Measurements from ENCODE around the gene TTLL10.

The TTLL10 gene, protein sequence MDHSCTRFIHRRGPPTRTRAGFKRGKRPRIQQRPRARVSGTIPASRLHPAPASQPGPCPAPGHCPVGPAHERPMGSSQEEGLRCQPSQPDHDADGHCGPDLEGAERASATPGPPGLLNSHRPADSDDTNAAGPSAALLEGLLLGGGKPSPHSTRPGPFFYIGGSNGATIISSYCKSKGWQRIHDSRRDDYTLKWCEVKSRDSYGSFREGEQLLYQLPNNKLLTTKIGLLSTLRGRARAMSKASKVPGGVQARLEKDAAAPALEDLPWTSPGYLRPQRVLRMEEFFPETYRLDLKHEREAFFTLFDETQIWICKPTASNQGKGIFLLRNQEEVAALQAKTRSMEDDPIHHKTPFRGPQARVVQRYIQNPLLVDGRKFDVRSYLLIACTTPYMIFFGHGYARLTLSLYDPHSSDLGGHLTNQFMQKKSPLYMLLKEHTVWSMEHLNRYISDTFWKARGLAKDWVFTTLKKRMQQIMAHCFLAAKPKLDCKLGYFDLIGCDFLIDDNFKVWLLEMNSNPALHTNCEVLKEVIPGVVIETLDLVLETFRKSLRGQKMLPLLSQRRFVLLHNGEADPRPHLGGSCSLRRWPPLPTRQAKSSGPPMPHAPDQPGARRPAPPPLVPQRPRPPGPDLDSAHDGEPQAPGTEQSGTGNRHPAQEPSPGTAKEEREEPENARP

DNA sequence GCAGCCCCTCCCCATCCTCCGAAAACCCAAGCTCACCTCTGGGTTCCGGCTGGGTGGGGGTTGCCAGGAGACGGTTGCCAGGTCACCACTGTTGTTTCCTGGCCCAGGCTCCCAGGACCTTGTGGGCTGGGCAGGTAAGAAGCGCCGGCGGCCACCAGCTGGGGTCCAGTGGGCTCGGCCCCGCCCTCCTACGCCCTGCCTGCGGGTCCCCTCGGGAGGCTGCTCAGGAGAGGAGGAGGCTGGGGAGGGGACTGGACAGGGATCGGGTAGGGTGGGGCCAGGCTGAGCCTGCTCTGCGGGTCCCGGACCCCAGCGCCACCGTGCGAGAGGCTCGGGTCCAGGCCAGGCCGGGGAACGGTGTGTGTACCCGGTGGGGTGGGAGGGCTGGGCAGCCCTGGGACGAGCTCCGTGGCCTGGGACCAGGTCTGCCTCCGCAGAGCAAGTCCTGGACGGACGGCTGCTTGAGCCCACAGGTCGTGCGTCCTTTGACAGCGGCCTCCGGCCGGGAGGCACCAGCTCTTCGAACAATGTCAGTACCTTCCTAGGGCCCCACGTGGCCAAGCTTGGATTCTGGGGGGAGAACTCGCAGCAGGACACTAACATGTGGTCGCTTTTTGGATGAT lies at the start of gene TTLL10:
Gene TTLL10, plus strand, starts transcription at position 88 of the 623 bp plus-strand sequence. CDS start 5,336 bp downstream, outside the sequence.
- DNase-seq = no peak

DNA sequence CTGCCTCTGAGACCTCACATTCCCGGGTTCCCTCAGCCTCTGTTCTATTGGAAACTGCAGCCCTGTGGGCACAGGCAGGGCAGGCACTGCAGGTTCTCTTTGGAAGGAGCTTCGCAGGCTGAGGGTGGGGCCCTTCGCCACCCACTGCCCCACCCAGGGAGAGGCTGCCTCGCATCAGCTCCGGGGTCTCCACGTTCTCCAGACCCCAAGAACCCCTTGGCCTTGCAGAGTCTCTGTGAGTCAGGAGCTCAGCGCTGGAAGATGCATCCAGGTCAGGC lies 49.2 kb upstream of the TTLL10 start:
- no peak for DNase-seq

DNA sequence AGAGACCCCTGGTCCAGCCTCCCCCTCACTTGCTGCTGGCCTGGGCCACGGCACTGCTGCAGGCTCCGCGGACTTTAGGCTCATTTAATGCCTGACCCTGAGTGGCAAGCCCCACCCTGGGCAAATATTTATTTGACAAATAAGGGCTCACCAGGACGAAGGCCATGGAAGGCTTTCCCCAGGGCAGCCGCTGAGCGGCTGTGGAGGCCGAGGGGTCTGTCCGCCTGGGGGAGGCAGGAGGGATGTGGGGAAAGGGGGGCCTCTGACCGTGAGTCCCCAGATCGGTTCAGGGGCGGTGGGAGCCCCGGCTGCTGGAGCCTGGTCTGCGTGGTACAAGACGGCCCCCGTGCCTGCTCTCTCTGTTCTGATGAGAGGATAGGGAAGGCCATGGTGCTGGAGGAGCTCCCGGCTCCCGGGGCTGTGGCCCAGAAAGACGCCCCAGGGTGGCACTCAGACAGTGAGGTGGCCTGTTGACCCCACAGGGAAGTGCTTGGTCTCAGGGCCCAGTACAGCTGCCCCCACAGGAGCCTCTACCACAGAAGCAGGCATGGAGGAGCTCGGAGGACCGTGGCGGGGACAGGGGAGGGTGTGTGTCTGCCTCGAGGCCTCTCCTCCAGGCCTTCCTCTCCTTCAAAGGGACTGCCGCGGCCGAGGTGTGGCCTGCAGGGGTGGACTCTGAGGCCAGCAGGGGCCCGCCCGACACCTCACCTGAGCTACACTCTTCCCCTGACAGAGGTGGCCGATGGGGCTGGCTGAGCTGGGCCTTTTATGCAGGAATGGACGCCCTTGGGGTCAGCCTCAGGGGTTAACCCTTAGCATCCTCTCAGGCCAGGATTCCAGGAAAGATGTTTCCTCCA lies 48.7 kb upstream of the TTLL10 start:
- DNase-seq = no peak

DNA sequence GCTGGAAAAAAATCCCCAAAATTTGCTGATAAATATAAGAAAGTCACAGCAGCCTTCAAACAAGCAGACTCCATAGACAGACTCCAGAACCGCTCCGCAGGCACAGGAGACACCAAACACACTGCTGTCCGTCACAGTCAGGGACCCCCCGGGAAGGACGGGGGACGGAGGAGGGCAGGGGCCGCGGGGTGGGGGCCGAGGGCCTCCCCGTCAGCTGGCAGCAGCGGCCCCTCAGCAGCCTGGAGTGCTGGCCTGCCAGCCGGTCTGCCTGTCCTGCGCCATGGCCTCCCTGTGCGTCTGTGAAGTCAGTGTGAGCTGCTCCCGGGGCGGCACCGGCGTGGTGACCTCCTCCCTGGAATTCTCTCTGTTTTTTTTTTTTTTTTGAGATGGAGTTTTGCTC lies 47.7 kb upstream of the TTLL10 start:
- no peak for DNase-seq

DNA sequence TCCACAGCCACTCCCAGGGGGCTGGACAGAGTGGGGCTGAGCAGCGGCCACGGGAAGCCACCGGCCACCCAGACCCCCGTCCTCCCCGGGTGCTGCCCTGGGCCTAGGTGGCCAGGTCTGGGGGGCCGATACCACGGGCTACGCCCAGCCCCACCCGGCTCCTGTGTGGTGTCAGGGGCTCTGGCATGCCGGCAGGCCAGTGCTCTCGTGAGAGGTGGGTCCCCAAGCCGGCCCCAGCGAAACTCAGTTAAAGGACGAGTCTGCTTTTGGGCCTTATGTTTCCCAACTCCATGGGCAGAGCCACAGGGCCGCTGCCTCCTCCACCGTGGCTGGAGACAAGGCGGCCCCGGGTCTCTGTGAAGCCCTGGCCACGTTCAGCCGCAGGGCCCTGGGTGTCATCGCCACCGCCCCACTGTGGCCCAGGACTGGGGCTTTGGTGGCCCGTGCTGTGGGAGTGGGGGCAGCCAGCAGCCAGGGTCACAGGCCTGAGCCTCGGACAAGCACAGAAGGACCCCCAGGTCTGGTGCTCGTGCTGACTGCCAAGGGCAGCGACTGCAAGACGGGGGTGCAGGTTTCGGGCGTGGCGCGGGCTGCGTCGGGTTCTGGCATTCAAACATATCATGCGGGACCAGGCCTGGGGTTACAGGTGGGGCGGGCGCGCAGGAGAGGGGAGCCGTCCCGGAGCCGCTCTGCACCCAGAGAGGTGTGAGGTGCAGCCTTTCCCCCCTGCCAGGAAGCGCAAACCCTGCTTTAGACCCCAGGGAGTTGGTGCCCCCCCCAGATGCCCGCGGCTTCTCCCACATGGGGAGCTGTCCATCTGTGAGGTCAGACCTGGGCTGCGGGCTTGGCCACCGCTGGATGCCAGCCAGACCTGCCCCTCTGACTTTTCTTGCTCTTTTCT lies 45.9 kb upstream of the TTLL10 start:
- no peak for DNase-seq

DNA sequence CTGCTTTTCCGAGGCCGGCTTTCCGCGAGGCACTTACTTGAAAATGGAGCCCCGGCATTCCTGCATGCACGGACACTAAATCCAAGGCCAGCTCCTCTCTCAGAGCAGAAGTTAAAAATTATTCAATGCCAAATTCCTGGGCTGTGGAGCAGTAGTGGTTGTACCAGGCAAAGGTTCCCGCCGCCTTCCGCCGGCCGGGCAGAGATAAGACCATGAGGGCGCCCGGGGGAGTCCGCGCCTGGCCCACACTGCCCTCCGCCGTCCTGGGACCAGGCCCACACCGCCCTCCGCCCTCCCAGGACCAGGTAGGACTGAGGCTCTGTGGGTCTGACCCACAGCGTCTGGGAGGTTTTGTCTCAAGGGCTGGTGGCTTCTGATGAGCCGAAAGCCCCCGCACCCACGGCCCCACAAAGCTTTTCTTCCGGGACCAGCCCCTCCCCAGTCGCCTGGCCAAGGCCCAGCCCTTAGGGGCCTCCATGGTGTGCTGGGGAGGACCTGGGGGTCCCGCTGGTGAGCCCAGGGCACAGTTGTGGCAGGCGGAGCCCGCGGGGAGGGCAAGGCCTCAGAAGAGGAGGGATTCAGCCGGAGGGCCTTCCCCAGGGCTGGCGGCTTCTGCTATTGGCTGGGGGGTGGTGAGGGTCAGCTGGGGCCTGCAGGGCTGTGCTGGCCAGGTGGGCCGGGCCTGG lies 45.1 kb upstream of the TTLL10 start:
- no peak for DNase-seq

DNA sequence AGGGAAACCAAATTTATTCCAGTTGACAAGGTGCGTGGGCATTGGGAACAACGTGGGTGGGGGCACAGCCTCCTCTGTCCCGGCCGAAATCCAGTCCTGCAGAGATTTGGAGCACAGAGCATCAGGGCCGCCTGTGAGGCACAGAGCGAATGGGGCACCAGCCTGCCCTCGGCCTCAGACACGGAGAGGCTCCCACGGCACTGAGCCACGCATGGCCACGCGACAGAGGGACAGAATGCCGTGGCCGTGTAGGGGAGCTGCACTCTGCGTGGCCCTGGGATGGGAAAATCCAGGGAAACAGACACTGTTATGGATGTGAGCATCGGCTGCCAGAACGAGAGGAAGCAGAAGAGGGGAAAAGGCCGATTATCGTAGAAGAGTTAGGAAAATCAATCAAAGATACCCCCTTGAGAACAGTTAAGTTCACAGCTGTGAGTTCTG lies 44.3 kb upstream of the TTLL10 start:
- DNase-seq = no peak

DNA sequence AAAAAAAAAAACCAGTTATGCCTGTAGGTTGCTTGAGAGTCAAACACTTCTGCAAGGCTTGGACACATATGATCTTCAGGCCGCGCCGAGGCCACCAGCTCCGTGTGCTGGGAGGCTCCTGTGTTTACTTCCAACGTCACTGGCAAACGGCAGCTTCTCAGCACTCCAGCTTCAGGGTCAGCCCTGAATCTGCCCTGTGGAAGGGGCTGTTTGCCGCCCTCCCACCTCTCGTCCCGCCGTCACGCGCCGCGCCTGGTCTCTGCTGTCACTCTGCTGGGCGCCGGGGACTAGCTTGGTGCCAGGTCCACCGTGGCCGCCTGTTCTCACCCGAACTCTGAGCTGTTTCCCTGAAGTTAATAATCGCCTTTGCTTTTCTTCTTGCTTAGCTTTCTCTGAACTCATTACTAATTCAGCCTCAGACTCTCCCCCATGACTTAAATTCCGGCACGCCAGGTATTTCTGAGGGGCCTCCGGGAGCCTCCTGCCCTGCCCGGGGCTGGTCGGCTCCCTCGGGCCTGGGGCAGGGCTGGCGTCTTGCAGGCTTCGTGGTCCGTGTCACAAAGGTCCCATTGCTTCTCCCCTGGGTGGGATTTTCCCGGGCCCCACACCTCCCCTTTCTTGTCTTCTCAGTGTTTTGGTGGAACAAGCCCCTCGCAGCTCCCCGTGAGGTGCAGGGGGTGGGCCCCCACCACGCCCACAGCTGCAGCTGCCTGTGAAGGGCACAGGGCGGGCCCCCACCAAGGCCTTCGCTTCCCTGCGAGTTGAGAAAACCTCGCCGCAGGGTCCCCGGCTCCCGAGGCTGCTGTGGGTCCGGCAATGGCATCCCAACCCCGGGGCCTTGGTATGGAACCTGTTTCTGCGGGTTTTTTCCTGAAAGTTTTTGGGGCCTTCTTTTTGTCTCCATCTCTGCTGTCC lies 43.2 kb upstream of the TTLL10 start:
- DNase-seq = no peak

DNA sequence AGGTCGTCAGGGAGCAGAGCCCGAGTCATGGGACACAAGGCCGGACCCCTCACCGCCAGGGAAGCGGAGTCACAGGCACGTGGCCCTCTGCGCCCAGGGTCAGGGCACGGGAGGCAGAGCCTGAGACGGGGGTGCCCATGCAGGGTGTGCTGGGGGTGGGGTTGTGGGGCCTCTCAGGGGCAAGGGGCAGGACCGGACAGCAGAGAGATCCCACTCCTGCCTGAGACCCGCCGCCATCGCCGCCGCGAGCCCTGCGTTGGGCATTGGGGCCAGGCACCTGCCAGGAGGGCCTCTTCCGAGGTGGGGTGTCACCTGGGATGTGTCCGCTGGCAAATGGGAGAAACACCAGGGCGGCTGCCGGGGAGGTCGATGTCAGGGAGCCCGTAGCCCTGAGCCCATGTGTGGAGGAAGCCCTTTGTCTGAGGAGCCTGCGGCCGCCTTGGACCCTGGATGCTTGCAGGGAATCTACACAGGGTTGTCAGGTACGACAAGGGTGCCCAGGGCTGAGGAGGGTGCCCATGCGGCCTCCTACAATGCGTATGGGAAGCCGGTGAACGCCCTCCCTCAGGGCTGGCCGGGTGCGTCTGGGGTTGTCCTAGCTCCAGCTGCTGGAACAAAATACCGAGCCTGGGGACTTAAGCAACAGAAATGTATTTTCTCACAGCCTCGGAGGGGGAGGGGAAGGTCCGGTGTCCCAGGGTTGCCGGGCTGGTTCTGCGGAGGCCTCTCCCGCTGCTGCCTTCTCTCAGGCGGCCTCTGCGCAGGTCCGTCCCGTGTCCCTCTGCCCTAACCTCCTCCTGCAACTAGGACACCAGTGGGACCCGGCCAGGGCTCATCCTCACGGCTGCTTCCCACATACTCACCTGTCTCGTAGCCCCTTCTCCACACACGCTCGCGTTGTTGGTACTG lies 41.4 kb upstream of the TTLL10 start:
- DNase-seq = no peak

DNA sequence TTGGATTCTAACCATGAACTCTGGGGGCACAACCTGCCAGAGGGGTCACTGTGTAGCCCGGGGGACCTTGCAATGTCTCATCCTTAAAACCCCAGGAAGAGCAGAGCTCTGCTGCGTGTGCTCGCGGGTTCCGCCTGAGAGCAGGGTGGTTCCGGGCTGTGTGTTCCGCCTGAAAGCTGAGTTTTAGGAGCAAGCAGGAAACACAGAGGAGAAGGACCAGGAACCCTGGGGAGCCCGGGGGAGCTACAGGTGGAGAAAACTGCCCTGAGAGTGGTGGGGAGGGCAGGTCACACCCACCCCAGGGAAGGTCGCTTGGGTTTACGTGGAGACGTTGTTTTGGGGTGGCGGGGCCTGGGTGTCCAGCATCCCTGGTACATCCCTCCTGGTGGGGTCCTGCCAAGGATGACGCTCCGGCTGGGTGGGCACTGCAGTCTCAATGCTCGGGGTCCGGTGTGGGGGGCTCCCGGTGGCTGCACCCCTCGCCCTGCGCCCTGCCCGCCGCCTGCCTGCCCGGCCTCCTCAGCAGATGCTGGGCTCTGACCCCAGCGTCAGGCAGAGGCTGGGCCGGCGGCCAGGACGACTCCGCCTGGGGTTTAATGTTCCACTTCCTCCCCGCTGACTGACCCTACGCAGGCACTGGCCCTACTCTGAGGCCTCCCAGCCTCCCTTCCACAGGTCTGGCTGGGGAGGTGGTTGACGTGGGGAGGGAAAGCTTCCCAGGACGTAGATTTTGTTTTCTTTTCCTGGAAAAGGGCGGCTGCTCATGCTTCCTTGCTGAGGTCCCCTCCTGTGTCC lies 40.5 kb upstream of the TTLL10 start:
- no peak for DNase-seq

DNA sequence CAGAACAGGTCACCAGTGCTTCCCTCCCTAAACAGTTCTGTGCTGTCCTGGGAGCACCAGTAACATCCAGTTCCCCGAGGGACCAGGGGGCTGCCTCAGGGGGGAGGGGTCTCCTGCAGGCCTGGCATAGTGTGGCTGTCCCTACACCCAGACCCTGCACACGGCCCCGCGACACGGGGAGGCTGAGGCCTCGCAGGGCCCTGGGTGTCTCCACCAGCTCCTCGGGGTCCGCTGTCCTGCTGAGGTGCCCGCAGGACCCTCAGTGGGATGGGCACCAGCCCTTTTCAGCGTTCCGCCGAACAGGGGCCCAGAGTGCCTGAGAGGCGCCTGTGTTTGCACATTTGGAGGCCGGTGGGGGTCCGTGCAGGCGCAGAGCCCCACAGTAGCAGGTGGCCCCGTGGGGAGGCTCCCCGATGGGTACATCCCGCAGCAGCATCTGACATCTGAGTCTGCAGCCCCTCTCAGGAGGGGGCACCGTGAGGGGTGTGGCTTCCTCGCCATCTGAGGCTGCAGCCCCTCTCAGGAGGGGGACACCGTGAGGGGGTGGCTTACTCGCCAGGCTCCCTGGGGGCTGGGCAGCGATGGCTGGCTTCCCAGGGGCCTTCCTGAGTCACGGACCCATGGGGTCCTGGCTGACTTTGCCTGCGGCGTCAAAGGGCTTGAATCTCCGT lies 39.2 kb upstream of the TTLL10 start:
- DNase-seq = no peak

DNA sequence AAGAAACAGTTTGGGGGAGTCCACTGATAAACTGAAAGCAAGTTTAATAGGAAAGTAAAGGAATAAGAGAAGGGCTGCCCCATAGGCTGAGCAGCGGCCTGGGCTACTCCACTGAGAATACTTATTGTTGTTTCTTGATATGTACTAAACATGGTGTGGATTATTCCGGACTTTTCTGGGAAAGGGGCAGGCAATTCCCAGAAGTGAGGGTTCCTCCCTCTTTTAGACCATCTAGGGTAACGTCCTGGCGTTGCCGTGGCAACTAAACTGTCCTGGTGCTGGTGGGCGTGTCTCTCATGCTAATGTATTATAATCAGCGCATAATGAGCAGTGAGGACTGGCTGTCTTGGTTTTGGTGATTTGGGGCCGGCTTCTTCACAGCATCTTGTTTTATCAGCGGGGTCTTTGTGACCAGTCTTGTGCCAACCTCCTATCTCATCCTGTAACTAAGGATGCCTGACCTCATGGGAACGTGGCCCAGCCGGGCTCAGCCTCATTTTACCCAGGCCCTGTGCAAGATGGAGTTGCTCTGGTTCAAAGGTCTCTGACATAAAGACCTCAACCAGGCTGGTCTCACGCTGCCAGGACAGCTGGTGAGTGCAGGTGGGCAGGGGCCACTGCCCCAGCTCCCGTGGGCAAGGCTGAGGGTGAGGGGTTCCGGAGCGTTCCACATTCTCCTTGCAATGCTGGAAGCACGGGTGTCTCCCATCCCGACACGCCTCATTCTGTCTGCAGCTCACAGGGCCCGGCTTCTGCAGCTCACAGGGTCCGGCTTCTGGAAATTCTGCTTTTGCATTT lies 38.1 kb upstream of the TTLL10 start:
- DNase-seq = no peak

DNA sequence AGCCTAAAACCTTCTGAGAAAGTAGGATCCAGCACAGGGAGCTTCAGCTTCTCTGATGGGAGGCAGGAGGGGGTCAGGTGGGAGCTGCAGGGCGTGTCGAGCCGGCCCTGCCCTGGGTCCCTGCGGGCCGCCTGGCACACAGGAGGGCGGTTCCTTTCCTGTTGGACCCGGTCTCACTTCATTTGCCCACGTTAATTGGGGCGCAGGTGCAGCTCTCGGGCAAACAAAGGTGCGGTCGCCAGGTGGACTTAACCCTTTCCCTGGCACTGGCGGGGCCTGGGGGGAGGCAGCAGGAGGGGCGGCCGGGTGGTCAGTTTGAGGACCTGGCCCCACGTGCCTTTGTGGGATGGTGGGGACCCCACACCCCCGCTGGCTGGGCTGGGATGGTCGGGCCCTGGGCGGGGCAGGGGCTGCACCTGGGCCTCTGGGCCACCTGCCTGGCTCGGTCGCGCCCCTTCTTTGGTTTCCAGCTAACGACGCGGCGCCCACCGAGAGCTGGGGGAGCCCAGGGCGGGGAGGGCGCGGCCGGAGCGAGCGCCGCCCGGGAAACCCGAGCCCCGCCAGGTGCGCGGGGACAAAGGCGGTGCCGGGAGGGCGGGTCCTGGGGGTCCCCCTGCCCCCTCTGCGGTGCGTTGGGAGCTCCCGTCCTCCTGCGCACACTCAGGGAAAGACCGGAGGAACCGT lies 37.0 kb upstream of the TTLL10 start:
- no peak for DNase-seq

DNA sequence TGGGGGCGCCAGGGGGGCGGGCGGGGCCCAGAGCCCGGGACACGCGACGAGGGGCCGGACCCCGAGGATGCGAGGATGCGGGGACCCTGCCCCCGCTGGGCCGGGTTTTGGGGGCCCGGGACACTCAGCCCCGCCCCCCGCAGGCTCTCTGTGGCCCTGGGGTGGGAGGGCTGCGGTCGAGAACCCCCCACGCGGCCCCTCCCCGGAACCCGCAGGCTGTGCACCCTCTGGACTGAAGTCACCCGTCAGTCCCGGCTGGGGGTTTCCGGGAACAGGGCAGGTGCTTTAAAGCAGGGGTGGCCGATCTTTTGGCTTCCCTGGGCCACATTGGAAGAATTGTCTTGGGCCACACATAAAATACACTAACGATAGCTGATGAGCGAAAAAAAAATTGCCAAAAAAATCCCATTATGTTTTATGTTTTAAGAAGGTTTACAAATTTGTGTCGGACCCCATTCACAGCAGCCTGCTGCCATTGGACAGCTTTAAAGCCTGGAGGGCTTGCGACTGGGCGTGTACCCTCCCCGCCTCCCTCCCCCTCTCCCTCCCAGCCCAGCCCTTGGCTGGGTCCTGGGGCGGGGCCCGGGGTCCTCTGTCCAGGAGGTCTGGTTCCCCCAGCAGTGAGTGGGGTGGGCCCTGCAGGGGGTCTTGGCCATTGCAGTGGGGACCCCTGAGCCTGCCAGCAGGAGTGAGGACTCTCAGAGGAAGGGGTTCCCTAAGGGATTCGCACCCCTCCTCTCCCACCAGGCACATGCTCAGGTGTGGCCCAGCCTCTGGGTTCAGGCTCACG lies 36.2 kb upstream of the TTLL10 start:
- DNase-seq = no peak

DNA sequence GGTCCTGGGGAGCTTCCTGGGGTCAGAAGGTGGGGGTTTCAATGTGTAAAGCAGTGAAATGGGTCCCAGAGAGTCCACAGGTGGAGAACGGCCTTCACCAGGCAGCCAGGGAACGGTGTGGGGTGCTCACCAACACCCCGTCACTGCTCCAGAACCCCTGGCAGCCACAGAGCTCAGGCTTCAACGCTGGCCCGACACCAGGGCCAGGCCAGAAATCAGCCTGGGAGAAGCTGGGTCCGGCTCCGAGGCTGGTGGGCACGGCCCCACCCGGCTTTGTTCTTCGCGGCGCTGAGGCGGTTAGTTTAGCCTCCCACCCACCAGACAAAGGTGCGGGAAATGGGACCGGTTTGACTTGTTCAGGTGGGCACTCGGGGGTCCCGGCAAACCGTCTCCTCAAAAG lies 33.0 kb upstream of the TTLL10 start:
- no peak for DNase-seq

Measured in SHP77 treated with DMSO at 0.1 percent for 48 hours (cell line).